SK-N-MC (cell line): ENCODE data around the gene ZNF184.

Experiments used
- EZH2 ChIP-seq: fragments of 200-600 bp; sonication (generic); IDR thresholded peaks from one replicate; pipeline ENCODE4 v1.6.1; 2017; ENCODE audit warnings: antibody characterized with exemption
- POLR2AphosphoS5 ChIP-seq: IDR thresholded peaks from 2 replicates; pipeline ENCODE4 v1.6.1; 2012; ENCODE audit warnings: mild to moderate bottlenecking, low read depth, low read length, borderline replicate concordance

GRCh38 chr6:27428502-27428901 lies 44.4 kb downstream of the ZNF184 start:
- TF ChIP-seq POLR2AphosphoS5 (no peak), EZH2 (no peak)
